Endothelial cell of umbilical vein (primary cell): ENCODE data around the gene MCC. TPM values are rescaled to one million over a fixed set of nuclear protein-coding genes. Genes with fewer than 3 reads are reported as not detected.

Source experiments
- BruUV-seq: library from RNA; stranded (reverse); fragments of 400-500 nt; replicated peaks from 2 replicates; lab custom pipeline; 2021; lab: Mats Ljungman, UMichigan
- CTCF ChIA-PET: fragments of 300-600, 350-600 bp; sonication (Branson Sonifier 250); formaldehyde crosslinking; loops from one replicate; lab custom pipeline; 2021; ENCODE audit warnings: antibody characterized with exemption, inconsistent platforms; lab: Charles Lee
- POLR2A ChIA-PET: fragments of 300-600, 350-600 bp; sonication (Branson Sonifier 250); formaldehyde crosslinking; loops from one replicate; lab custom pipeline; 2021; ENCODE audit warnings: antibody characterized with exemption, inconsistent platforms; lab: Charles Lee
- DNase-seq: peaks from one replicate; pipeline ENCODE4 v3.0.0-alpha.2; 2011; ENCODE audit warnings: low read depth, low spot score
- FAIRE-seq: peaks from 2 replicates; lab custom pipeline; 2011; peaks lifted over from hg19 to GRCh38; lab: Jason Lieb, UNC
- H2AFZ ChIP-seq: 2 replicates; pipeline ENCODE4 v1.6.0; 2012; ENCODE audit warnings: low read depth, low read length, control low read depth, inconsistent platforms
- H3K27ac ChIP-seq: 2 replicates; pipeline ENCODE4 v1.5.1; 2011; ENCODE audit warnings: low read depth, mild to moderate bottlenecking, control low read depth, low read length, moderate library complexity; ENCODE audit not compliant: insufficient read depth
- H3K27me3 ChIP-seq, 2 experiments: 2 replicates each; pipeline versions ENCODE4 v1.6.0 to v1.6.1; 2011; ENCODE audit warnings: low read length in 2 of 2, mixed read lengths in 1 of 2; ENCODE audit not compliant: control insufficient read depth in 2 of 2, insufficient read depth in 2 of 2
- H3K36me3 ChIP-seq, 2 experiments: 2 replicates in 1 of 2; 3 replicates in 1 of 2; pipeline ENCODE4 v1.5.1; 2011; ENCODE audit warnings: low read length in 2 of 2, mild to moderate bottlenecking in 1 of 2, moderate library complexity in 1 of 2; ENCODE audit not compliant: control insufficient read depth in 2 of 2, insufficient read depth in 2 of 2; ENCODE audit errors: extremely low read depth in 1 of 2
- H3K4me1 ChIP-seq: 3 replicates; pipeline ENCODE4 v1.5.1; 2011; ENCODE audit warnings: mild to moderate bottlenecking, low read length; ENCODE audit not compliant: control insufficient read depth, insufficient read depth; ENCODE audit errors: extremely low read depth
- H3K4me2 ChIP-seq: 2 replicates; pipeline ENCODE4 v1.6.1; 2011; ENCODE audit warnings: low read length, control low read depth, mixed read lengths; ENCODE audit not compliant: insufficient read depth
- H3K4me3 ChIP-seq, 3 experiments: fragments of 200-600 bp in 1 of 3; sonication (generic), shearing (Covaris generic) in 1 of 3; replicated peaks in 1 of 3; 2 replicates each; pipeline ENCODE4 v1.5.1; 2011 to 2016; ENCODE audit warnings: control low read depth in 3 of 3, low read length in 3 of 3, mild to moderate bottlenecking in 2 of 3, inconsistent platforms in 1 of 3, low read depth in 1 of 3, moderate library complexity in 1 of 3; ENCODE audit not compliant: insufficient read depth in 1 of 3
- H3K79me2 ChIP-seq: 2 replicates; pipeline ENCODE4 v1.6.0; 2012; ENCODE audit warnings: low read length, inconsistent platforms; ENCODE audit not compliant: control insufficient read depth, insufficient read depth
- H3K9ac ChIP-seq: replicated peaks from 2 replicates; pipeline ENCODE3; 2011; ENCODE audit warnings: low read length, control low read depth; ENCODE audit not compliant: insufficient read depth; ENCODE audit errors: extremely low read depth
- H3K9me1 ChIP-seq: replicated peaks from 3 replicates; pipeline ENCODE4 v1.6.0; 2011; ENCODE audit warnings: mild to moderate bottlenecking, low read length; ENCODE audit not compliant: control insufficient read depth, insufficient read depth; ENCODE audit errors: extremely low read depth
- H3K9me3 ChIP-seq: replicated peaks from 2 replicates; pipeline ENCODE4 v1.5.1; 2012; ENCODE audit warnings: low read length, inconsistent platforms; ENCODE audit not compliant: control insufficient read depth, insufficient read depth
- H4K20me1 ChIP-seq: replicated peaks from 2 replicates; pipeline ENCODE3; 2011; ENCODE audit warnings: mild to moderate bottlenecking, low read length; ENCODE audit not compliant: control insufficient read depth, insufficient read depth; ENCODE audit errors: extremely low read depth
- EZH2 ChIP-seq: IDR thresholded peaks from 2 replicates; pipeline ENCODE4 v1.6.1; 2012; ENCODE audit warnings: borderline replicate concordance, low read depth, mild to moderate bottlenecking, moderate library complexity, low read length, inconsistent platforms; ENCODE audit not compliant: severe bottlenecking
- FOS ChIP-seq: IDR thresholded peaks from 2 replicates; pipeline ENCODE4 v1.6.1; 2011; ENCODE audit warnings: mild to moderate bottlenecking, low read length, moderate library complexity, borderline replicate concordance; ENCODE audit not compliant: insufficient read depth
- GATA2 ChIP-seq: IDR thresholded peaks from 2 replicates; pipeline ENCODE4 v1.7.0; 2011; ENCODE audit warnings: low read depth, mild to moderate bottlenecking, moderate library complexity, mixed read lengths, low read length; ENCODE audit not compliant: insufficient read length, insufficient read depth
- JUN ChIP-seq: IDR thresholded peaks from 2 replicates; pipeline ENCODE4 v1.6.1; 2011; ENCODE audit warnings: borderline replicate concordance, low read depth; ENCODE audit not compliant: insufficient read length, insufficient read depth
- MYC ChIP-seq: IDR thresholded peaks from one replicate; pipeline ENCODE4 v1.6.1; 2011; ENCODE audit warnings: mild to moderate bottlenecking, low read depth, low read length
- POLR2A ChIP-seq: IDR thresholded peaks from 2 replicates; pipeline ENCODE4 v1.6.1; 2012; ENCODE audit warnings: low read depth, mild to moderate bottlenecking, control low read depth, low read length
- POLR2AphosphoS5 ChIP-seq: IDR thresholded peaks from 2 replicates; pipeline ENCODE4 v1.6.1; 2012; ENCODE audit warnings: low read depth, mild to moderate bottlenecking, control low read depth, low read length, moderate library complexity; ENCODE audit not compliant: insufficient read depth
- dilution Hi-C: fragments of 300-500 bp; cut with MboI; formaldehyde crosslinking; loops from one replicate; pipeline ENCODE4 v1.15.0; 2019; ENCODE audit warnings: low sequenced_read_pairs; ENCODE audit not compliant: extremely low pct_ligation_motif_present
- intact Hi-C: fragments of 100-400 bp; cut with micrococcal nuclease; formaldehyde crosslinking; loops from one replicate; pipeline ENCODE4 v1.10.0; 2022
- polyA plus RNA-seq, 4 experiments: library from polyadenylated mRNA; depleted of rRNA in 3 of 4; stranded (reverse) in 3 of 4; unstranded in 1 of 4; fragments of >200 nt; gene quantifications; 2 replicates each; pipeline versions ENCODE4 v1.2.1 to v1.2.3, GENCODE V29; 2011 to 2012; ENCODE audit warnings: missing spikeins in 1 of 4
- total RNA-seq: library from RNA; stranded (reverse); gene quantifications from 2 replicates; pipeline ENCODE4 v1.2.3, GENCODE V29; 2021
- TF ChIP-seq, protein P1 (sequence below), 2 donors: IDR thresholded peaks; 1 replicate in 1 of 2; 2 replicates in 1 of 2; pipeline ENCODE4 v1.5.1; 2011; ENCODE audit warnings: low read length in 2 of 2, mild to moderate bottlenecking in 2 of 2, moderate library complexity in 2 of 2, control low read depth in 1 of 2, inconsistent platforms in 1 of 2, low read depth in 1 of 2; ENCODE audit not compliant: insufficient read depth in 1 of 2; ENCODE audit errors: extremely low read depth in 1 of 2
- TF ChIP-seq, protein P2 (sequence below): IDR thresholded peaks from 2 replicates; pipeline ENCODE4 v1.6.1; 2011; ENCODE audit not compliant: insufficient read depth, insufficient read length

The MCC gene
- total and polyA plus RNA-seq, 2 donors (not counting 3 experiments of a cell fraction or from before 2014, with no cell fraction given), result 6.9 to 27.5 TPM

DNA sequence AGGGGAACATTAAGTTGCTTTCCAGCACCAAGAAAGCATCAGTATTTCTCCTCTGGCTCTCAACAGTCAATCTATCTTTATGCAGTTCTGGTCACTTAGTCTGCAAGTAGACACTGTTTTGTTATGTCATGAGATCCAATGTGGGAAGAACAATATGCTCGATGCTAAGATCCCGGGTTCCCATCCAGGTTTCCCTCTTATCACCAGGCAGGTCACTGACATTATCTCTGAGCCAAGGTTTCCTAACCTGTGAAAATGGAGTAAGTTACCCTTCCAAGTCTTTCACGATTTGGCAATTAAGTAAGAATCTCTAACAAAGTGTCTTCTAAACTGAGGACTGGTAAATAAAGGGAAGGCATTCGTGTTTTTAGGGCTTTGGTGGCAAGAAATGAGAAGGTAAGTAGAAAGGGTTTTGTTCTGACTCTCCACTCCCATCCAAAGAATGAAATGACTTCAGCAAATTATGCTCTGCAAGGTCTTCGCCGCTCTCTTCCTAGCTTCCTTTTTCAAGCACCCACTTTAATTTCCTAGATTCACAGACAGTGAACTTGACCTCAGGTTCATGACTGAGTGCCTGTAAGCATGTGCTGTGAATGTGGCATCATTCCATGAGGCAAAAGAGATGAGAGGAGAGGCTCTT lies 425.3 kb downstream of the MCC start:
- no peak overlapping the region for H3K9ac ChIP-seq
- H3K36me3 ChIP-seq, result peaks cover 8 to 15% of the 10 kb centered on the region in 2 experiments
- CTCF ChIA-PET, result interaction anchor here (0.8 to 2.2 kb wide), 2 partner anchors 11 to 67 kb away, joined by 3 to 10 read pairs; no protein-coding TSS in a partner anchor
- peaks cover 16% of the 10 kb centered on the region for H3K4me1 ChIP-seq
- H3K27me3 ChIP-seq, result no peaks in the 10 kb centered on the region
- DNase-seq (no peak), FAIRE-seq (no peak)
- no peaks in the 10 kb centered on the region for H3K9me3 ChIP-seq
- H3K27ac ChIP-seq, result no peak overlapping the region
- intact Hi-C loops (no loop called here), dilution Hi-C loops (no loop called here)
- no peak for TF ChIP-seq EZH2
- TF ChIP-seq, protein P1, sequence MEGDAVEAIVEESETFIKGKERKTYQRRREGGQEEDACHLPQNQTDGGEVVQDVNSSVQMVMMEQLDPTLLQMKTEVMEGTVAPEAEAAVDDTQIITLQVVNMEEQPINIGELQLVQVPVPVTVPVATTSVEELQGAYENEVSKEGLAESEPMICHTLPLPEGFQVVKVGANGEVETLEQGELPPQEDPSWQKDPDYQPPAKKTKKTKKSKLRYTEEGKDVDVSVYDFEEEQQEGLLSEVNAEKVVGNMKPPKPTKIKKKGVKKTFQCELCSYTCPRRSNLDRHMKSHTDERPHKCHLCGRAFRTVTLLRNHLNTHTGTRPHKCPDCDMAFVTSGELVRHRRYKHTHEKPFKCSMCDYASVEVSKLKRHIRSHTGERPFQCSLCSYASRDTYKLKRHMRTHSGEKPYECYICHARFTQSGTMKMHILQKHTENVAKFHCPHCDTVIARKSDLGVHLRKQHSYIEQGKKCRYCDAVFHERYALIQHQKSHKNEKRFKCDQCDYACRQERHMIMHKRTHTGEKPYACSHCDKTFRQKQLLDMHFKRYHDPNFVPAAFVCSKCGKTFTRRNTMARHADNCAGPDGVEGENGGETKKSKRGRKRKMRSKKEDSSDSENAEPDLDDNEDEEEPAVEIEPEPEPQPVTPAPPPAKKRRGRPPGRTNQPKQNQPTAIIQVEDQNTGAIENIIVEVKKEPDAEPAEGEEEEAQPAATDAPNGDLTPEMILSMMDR (IDR thresholded peaks at IDR 0.05; ENCODE audit: extremely low read depth in 1 of 2, insufficient read depth in 1 of 2, low read depth in 1 of 2, low read length in 2 of 2), result no peak
- no peak for TF ChIP-seq MYC
- TF ChIP-seq GATA2, result no peak
- no peak for TF ChIP-seq FOS
- TF ChIP-seq POLR2A, result no peak
- no peak for TF ChIP-seq POLR2AphosphoS5
- TF ChIP-seq, protein P2, sequence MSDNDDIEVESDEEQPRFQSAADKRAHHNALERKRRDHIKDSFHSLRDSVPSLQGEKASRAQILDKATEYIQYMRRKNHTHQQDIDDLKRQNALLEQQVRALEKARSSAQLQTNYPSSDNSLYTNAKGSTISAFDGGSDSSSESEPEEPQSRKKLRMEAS, result no peak
- no peak for TF ChIP-seq JUN
- H3K4me3 ChIP-seq, result no peak overlapping the region
- no peaks in the 10 kb centered on the region for H4K20me1 ChIP-seq
- POLR2A ChIA-PET, result no interaction called here
- H3K9me1 ChIP-seq, result no peaks in the 10 kb centered on the region
- H2AFZ ChIP-seq, result no peak overlapping the region
- BruUV-seq, result no TSS peak
- no peaks in the 10 kb centered on the region for H3K79me2 ChIP-seq
- no peak overlapping the region for H3K4me2 ChIP-seq
